Measurements from ENCODE around the gene STARD13. TPM values are rescaled to one million over a fixed set of nuclear protein-coding genes. Genes with fewer than 3 reads are reported as not detected.

STARD13 gene
- total and polyA plus RNA-seq, 2 donors from 2014 or later = 5.1 to 37.2 TPM

DNA sequence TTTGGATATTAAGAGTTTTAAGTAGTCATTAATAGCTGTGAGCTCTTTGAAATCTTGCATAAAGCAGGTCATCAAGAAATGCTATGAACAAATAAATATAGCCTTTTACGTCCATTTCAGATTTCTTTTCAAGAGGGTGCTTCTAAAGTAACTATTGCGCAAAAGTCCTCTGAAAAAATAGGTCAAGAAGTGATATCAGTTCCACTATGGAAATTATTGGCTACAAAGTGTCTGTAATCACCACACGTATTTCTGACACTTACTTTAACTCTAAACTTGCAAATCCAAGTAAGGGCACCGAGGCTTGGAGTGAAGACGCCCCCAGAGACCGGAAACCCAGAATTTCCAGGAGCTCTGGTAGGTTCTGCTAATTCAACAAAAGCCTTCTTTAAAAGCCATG, 44.9 kb upstream of the STARD13 start:
- Histone ChIP-seq H3K27me3 (ENCODE audit: control insufficient read depth, insufficient read depth, low read length) (no peaks in the 10 kb centered on the region), H3K4me1 (ENCODE audit: control insufficient read depth in 2 of 3, insufficient read depth in 2 of 3, low read depth in 1 of 3, low read length in 3 of 3) (no peaks in the 10 kb centered on the region), H3K36me3 (ENCODE audit: control insufficient read depth in 2 of 3, insufficient read depth in 3 of 3, low read length in 3 of 3) (no peaks in the 10 kb centered on the region), H3K9me3 (ENCODE audit: control insufficient read depth in 2 of 3, insufficient read depth in 1 of 3, low read length in 3 of 3) (no peaks in the 10 kb centered on the region), H3K27ac (ENCODE audit: low read depth in 2 of 2, low read length in 2 of 2) (no peak overlapping the region), H3K9ac (ENCODE audit: low read length in 3 of 3) (no peak overlapping the region), H3K4me3 (ENCODE audit: low read length in 3 of 3) (no peak overlapping the region)
- FAIRE-seq (no peak), DNase-seq (no peak)
- intact Hi-C loops (cut with DNase I) = no loop called here
- TF ChIP-seq, protein P1, sequence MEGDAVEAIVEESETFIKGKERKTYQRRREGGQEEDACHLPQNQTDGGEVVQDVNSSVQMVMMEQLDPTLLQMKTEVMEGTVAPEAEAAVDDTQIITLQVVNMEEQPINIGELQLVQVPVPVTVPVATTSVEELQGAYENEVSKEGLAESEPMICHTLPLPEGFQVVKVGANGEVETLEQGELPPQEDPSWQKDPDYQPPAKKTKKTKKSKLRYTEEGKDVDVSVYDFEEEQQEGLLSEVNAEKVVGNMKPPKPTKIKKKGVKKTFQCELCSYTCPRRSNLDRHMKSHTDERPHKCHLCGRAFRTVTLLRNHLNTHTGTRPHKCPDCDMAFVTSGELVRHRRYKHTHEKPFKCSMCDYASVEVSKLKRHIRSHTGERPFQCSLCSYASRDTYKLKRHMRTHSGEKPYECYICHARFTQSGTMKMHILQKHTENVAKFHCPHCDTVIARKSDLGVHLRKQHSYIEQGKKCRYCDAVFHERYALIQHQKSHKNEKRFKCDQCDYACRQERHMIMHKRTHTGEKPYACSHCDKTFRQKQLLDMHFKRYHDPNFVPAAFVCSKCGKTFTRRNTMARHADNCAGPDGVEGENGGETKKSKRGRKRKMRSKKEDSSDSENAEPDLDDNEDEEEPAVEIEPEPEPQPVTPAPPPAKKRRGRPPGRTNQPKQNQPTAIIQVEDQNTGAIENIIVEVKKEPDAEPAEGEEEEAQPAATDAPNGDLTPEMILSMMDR (IDR thresholded peaks at IDR 0.05; ENCODE audit: borderline replicate concordance, extremely low read depth, insufficient read depth) = no peak

DNA sequence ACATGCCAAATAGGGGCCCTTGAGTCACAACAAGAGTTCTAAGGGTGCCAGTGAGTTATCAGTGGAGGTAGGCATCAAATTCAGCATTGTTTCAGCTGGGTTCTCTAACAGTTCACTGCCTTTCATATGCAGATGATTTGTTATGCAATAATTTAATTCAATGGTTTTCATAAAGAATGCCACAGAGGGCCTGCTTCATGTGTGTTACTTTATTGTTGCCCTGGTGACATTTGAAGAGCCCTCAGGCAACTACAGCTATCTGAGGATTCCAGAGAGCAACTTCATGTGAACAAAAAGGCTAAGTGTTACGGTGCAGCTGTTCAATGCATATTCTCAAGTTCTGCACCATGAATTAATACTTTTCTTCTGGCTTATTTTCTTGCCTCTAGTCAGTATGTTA, 43.1 kb upstream of the STARD13 start:
- DNase-seq (peak in 1 of 5 donors; percentile 35), FAIRE-seq (no peak)
- H3K36me3 ChIP-seq (ENCODE audit: control insufficient read depth in 2 of 3, insufficient read depth in 3 of 3, low read length in 3 of 3) = no peaks in the 10 kb centered on the region
- no peaks in the 10 kb centered on the region for H3K4me1 ChIP-seq (ENCODE audit: control insufficient read depth in 2 of 3, insufficient read depth in 2 of 3, low read depth in 1 of 3, low read length in 3 of 3)
- TF ChIP-seq, protein P1 (IDR thresholded peaks at IDR 0.05; ENCODE audit: borderline replicate concordance, extremely low read depth, insufficient read depth) = no peak
- H3K27ac ChIP-seq (ENCODE audit: low read depth in 2 of 2, low read length in 2 of 2) = no peak overlapping the region
- no peaks in the 10 kb centered on the region for H3K27me3 ChIP-seq (ENCODE audit: control insufficient read depth, insufficient read depth, low read length)
- no peaks in the 10 kb centered on the region for H3K9me3 ChIP-seq (ENCODE audit: control insufficient read depth in 2 of 3, insufficient read depth in 1 of 3, low read length in 3 of 3)
- H3K4me3 ChIP-seq (ENCODE audit: low read length in 3 of 3) = no peak overlapping the region
- intact Hi-C loops (cut with DNase I) = no loop called here
- H3K9ac ChIP-seq (ENCODE audit: low read length in 3 of 3) = no peak overlapping the region

DNA sequence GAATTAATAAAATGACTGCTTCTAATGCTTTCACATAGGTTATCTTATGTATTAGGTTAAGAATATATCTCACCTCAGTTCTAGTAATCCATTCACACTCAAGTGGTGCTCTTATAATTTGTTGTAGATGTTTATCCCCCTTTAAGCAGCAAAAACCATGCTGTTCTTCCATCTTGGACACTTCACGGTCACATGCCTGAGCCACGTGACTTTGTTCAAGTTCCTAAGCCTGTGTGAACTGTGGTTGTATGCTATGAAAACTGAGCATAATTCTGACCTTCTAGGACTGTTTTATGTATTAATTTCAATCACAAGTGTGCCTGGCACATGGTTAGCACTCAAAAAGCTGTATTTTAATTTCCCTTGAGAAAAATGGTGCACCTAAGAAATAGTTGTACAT, 41.2 kb upstream of the STARD13 start:
- Histone ChIP-seq H3K36me3 (ENCODE audit: control insufficient read depth in 2 of 3, insufficient read depth in 3 of 3, low read length in 3 of 3) (no peaks in the 10 kb centered on the region), H3K9me3 (ENCODE audit: control insufficient read depth in 2 of 3, insufficient read depth in 1 of 3, low read length in 3 of 3) (no peaks in the 10 kb centered on the region), H3K4me1 (ENCODE audit: control insufficient read depth in 2 of 3, insufficient read depth in 2 of 3, low read depth in 1 of 3, low read length in 3 of 3) (no peaks in the 10 kb centered on the region), H3K27ac (ENCODE audit: low read depth in 2 of 2, low read length in 2 of 2) (no peak overlapping the region), H3K9ac (ENCODE audit: low read length in 3 of 3) (no peak overlapping the region), H3K4me3 (ENCODE audit: low read length in 3 of 3) (no peak overlapping the region), H3K27me3 (ENCODE audit: control insufficient read depth, insufficient read depth, low read length) (no peaks in the 10 kb centered on the region)
- intact Hi-C loops (cut with DNase I) = no loop called here
- TF ChIP-seq, protein P1 (IDR thresholded peaks at IDR 0.05; ENCODE audit: borderline replicate concordance, extremely low read depth, insufficient read depth) = no peak
- DNase-seq (no peak), FAIRE-seq (no peak)

DNA sequence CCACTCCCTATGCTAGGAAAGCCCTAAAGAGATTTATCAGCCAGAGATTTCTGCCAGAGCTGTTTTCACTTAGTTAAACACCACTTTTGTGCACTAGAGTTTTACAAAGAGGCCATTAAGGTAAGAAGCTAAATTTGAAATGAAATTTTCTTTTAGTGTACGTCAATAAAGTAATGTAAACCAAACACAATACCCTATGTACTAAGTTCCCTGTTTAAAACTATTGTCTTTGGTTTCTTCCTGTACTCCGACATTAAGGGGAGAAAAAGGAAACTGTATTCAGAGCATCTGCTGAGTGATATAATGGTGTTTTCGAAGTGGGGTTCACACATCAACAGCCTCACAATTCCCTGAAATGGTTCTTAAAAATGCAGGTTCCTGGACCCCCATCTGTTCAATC, 40.7 kb upstream of the STARD13 start:
- Histone ChIP-seq H3K27me3 (ENCODE audit: control insufficient read depth, insufficient read depth, low read length) (no peaks in the 10 kb centered on the region), H3K36me3 (ENCODE audit: control insufficient read depth in 2 of 3, insufficient read depth in 3 of 3, low read length in 3 of 3) (no peaks in the 10 kb centered on the region), H3K27ac (ENCODE audit: low read depth in 2 of 2, low read length in 2 of 2) (no peak overlapping the region), H3K4me1 (ENCODE audit: control insufficient read depth in 2 of 3, insufficient read depth in 2 of 3, low read depth in 1 of 3, low read length in 3 of 3) (no peaks in the 10 kb centered on the region), H3K9ac (ENCODE audit: low read length in 3 of 3) (no peak overlapping the region), H3K9me3 (ENCODE audit: control insufficient read depth in 2 of 3, insufficient read depth in 1 of 3, low read length in 3 of 3) (no peaks in the 10 kb centered on the region), H3K4me3 (ENCODE audit: low read length in 3 of 3) (no peak overlapping the region)
- TF ChIP-seq, protein P1 (IDR thresholded peaks at IDR 0.05; ENCODE audit: borderline replicate concordance, extremely low read depth, insufficient read depth) = no peak
- intact Hi-C loops (cut with DNase I) = no loop called here
- FAIRE-seq (no peak), DNase-seq (no peak)
